ENCODE measurements around the gene LCN10. TPM values are rescaled to one million over a fixed set of nuclear protein-coding genes. Genes with fewer than 3 reads are reported as not detected.

The LCN10 gene
- total RNA-seq, 1 donor from 2014 or later = not detected

DNA sequence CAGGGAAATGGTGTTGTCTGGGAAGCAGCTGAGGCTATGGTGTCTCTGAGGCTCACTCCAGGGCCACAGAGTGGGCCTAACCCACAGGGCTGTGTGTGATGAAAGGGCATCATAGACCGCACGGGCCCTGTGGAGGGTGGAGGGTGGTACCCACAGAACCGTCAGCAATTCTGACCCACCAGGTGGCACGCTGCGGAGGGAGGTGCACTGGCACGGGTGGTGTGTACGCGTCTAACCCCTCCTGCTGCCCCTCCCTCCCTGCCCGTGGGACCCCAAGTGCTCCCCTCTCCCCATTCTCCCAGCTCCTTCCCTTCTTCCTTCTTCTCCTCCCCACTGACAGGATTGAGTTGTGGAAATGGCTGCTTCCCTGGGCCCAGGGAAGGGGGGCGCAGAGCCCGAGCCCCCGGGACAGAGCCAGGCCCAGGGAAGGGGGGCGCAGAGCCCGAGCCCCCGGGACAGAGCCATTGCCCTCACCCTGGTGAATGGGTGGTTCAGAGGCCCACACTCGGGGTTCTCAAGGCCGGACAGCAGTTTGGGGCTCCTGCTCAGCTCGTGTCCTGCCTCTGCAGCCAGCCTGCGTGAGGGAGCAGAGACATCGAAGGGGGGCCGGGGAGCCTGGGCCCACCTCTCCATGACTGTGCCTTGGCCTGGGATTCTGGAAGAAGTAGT is 6.8 kb downstream of the LCN10 start:
- peaks cover 8% of the 10 kb centered on the region for H3K27me3 Mint-ChIP-seq (ENCODE audit: low read depth)
- TF ChIP-seq, protein P1, sequence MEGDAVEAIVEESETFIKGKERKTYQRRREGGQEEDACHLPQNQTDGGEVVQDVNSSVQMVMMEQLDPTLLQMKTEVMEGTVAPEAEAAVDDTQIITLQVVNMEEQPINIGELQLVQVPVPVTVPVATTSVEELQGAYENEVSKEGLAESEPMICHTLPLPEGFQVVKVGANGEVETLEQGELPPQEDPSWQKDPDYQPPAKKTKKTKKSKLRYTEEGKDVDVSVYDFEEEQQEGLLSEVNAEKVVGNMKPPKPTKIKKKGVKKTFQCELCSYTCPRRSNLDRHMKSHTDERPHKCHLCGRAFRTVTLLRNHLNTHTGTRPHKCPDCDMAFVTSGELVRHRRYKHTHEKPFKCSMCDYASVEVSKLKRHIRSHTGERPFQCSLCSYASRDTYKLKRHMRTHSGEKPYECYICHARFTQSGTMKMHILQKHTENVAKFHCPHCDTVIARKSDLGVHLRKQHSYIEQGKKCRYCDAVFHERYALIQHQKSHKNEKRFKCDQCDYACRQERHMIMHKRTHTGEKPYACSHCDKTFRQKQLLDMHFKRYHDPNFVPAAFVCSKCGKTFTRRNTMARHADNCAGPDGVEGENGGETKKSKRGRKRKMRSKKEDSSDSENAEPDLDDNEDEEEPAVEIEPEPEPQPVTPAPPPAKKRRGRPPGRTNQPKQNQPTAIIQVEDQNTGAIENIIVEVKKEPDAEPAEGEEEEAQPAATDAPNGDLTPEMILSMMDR (IDR thresholded peaks at IDR 0.05) = no peak
- no peaks in the 10 kb centered on the region for H3K4me1 Mint-ChIP-seq (ENCODE audit: low read depth)
- DNase-seq (ENCODE audit: low spot score) = no peak
- H3K27ac Mint-ChIP-seq (ENCODE audit: unreplicated experiment) = no peak overlapping the region
- no peak overlapping the region for H3K4me3 Mint-ChIP-seq (ENCODE audit: unreplicated experiment)
- H3K9me3 Mint-ChIP-seq (ENCODE audit: low read depth) = no peaks in the 10 kb centered on the region
- H3K36me3 Mint-ChIP-seq (ENCODE audit: low read depth) = no peaks in the 10 kb centered on the region

DNA sequence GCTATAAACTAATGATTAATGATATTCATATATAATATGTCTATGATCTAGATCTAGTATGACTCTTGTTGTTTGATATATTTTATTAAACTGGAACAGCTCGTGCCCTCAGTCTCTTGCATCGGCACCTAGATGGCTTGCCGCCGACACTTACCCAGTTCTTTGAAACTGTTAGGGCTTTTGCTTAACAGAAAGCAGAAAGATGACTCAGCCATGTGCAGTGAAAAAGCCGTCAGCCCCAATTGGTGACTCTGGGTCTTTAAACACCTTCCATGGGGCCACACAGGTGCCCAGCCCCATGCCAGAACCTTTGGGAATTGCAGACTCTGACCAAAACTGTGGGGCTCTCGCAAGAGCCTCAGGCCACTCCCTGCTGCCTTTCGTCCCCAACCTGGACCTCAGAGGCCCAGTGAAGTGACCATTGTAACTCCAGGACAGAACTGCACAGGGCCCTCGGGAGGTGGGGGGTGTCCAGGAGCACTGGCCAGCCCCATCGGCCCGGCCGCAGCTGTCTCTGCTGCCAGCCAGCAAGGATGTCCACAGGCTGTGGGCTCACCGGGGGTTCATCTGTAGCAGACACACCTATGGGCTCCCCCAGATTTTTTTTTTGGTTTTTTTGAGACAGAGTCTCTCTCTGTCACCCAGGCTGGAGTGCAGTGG is 7.8 kb downstream of the LCN10 start:
- no peak overlapping the region for H3K27ac Mint-ChIP-seq (ENCODE audit: unreplicated experiment)
- H3K4me3 Mint-ChIP-seq (ENCODE audit: unreplicated experiment) = no peak overlapping the region
- no peaks in the 10 kb centered on the region for H3K36me3 Mint-ChIP-seq (ENCODE audit: low read depth)
- H3K27me3 Mint-ChIP-seq (ENCODE audit: low read depth) = peaks cover 6% of the 10 kb centered on the region
- DNase-seq (ENCODE audit: low spot score) = no peak
- H3K9me3 Mint-ChIP-seq (ENCODE audit: low read depth) = no peaks in the 10 kb centered on the region
- TF ChIP-seq, protein P1 (IDR thresholded peaks at IDR 0.05) = no peak
- peaks cover 1% of the 10 kb centered on the region for H3K4me1 Mint-ChIP-seq (ENCODE audit: low read depth)

DNA sequence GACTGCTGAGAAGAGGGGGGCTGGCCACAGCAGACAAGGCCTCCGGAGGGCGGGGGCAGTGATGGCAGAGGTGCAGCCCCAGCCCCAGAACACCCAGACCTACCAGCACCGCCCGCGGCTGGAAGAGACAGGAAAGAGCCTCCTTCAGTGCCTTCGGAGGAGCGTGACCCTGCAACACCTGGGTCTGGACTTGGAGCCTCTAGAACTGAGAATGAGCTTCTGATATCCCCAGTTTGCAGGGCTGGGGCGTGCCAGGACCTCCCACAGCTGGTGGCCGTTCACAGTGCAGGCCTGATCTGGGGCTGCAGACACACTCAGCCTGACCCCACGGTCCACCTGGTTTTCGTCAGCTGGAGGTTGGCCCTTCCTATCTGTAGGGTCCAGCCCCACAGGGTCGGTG is 9.1 kb downstream of the LCN10 start:
- Mint-ChIP-seq H3K36me3 (ENCODE audit: low read depth) (no peaks in the 10 kb centered on the region), H3K4me1 (ENCODE audit: low read depth) (peaks cover 11% of the 10 kb centered on the region), H3K9me3 (ENCODE audit: low read depth) (no peaks in the 10 kb centered on the region), H3K4me3 (ENCODE audit: unreplicated experiment) (no peak overlapping the region), H3K27ac (ENCODE audit: unreplicated experiment) (no peak overlapping the region), H3K27me3 (ENCODE audit: low read depth) (peaks cover under 1% of the 10 kb centered on the region)
- TF ChIP-seq, protein P1 (IDR thresholded peaks at IDR 0.05) = no peak
- DNase-seq (ENCODE audit: low spot score) = no peak

DNA sequence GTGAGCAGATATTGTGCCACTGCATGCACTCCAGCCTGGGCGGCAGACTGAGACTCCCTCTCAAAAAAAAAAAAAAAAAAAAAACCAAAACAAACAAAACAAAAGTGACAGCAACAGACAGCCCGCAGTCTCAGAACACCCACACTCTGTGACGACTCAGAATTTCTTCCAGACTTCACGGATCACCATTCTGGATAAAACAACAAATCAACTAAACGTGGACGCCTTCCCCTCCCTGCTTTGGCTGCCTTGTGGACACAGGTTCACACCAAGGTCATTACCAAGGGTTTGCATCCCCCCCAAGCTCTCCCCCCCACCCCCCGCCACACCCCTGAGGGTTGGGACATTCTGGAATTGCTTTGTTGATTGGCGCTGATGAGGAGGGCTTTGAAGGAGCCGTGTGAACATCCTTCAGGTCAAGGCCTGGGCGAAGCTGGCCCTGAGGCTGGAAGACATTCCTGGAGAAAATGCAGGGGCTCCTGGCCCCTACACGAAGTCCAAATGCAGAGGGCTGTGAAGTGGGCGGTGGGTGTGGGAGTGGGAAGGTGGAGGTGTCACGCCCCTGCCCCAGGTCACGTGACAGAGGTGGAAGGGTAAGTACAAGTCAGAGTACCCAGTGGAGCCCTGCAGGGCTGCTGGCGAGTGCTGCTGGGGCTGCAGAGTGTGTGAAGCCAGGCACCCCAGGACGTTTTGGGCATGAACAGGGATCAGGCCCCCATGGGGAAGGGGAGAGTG is 10.1 kb downstream of the LCN10 start:
- no peak overlapping the region for H3K27ac Mint-ChIP-seq (ENCODE audit: unreplicated experiment)
- no peak overlapping the region for H3K4me3 Mint-ChIP-seq (ENCODE audit: unreplicated experiment)
- no peaks in the 10 kb centered on the region for H3K9me3 Mint-ChIP-seq (ENCODE audit: low read depth)
- H3K27me3 Mint-ChIP-seq (ENCODE audit: low read depth) = no peaks in the 10 kb centered on the region
- peaks cover 11% of the 10 kb centered on the region for H3K4me1 Mint-ChIP-seq (ENCODE audit: low read depth)
- no peak for DNase-seq (ENCODE audit: low spot score)
- no peaks in the 10 kb centered on the region for H3K36me3 Mint-ChIP-seq (ENCODE audit: low read depth)
- TF ChIP-seq, protein P1 (IDR thresholded peaks at IDR 0.05) = no peak

DNA sequence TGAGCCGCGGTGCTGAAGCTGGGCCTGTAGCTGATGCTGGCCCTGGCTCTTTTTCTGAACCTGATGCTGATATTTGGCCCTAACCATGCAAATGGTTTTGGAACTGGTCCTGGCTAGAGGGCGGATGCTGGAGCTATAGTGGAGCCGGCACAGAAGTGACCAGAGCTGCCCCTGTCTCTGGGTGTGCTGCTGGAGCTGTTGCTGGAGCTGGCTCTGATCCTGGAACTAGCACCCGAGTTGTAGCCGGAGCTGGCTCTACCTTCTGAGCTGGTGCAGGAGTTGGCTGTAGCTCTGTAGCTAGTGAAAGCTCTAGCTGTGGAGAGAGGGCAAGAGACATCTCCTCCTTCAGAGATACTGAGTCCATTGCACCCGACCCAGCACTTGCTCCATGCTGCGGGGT is 12.8 kb downstream of the LCN10 start:
- H3K9me3 Mint-ChIP-seq (ENCODE audit: low read depth) = no peaks in the 10 kb centered on the region
- TF ChIP-seq, protein P1 (IDR thresholded peaks at IDR 0.05) = no peak
- DNase-seq (ENCODE audit: low spot score) = no peak
- H3K36me3 Mint-ChIP-seq (ENCODE audit: low read depth) = peaks cover 11% of the 10 kb centered on the region
- H3K4me3 Mint-ChIP-seq (ENCODE audit: unreplicated experiment) = no peak overlapping the region
- H3K27me3 Mint-ChIP-seq (ENCODE audit: low read depth) = no peaks in the 10 kb centered on the region
- H3K4me1 Mint-ChIP-seq (ENCODE audit: low read depth) = peaks cover 35% of the 10 kb centered on the region
- H3K27ac Mint-ChIP-seq (ENCODE audit: unreplicated experiment) = no peak overlapping the region

Data from chondrocyte (in vitro differentiated cells).